Activated CD4-positive, CD25-positive, alpha-beta regulatory T cell treated with anti-CD3 and anti-CD28 coated beads, Interleukin-2, amount 50 U/mL, for 16 hours (primary cell): ENCODE results near the gene JAK1.

ENCODE experiments used
- DNase-seq: peaks from one replicate; pipeline ENCODE4 v3.0.0-alpha.2; 2020; ENCODE audit warnings: low read depth, low spot score

Gene JAK1

DNA sequence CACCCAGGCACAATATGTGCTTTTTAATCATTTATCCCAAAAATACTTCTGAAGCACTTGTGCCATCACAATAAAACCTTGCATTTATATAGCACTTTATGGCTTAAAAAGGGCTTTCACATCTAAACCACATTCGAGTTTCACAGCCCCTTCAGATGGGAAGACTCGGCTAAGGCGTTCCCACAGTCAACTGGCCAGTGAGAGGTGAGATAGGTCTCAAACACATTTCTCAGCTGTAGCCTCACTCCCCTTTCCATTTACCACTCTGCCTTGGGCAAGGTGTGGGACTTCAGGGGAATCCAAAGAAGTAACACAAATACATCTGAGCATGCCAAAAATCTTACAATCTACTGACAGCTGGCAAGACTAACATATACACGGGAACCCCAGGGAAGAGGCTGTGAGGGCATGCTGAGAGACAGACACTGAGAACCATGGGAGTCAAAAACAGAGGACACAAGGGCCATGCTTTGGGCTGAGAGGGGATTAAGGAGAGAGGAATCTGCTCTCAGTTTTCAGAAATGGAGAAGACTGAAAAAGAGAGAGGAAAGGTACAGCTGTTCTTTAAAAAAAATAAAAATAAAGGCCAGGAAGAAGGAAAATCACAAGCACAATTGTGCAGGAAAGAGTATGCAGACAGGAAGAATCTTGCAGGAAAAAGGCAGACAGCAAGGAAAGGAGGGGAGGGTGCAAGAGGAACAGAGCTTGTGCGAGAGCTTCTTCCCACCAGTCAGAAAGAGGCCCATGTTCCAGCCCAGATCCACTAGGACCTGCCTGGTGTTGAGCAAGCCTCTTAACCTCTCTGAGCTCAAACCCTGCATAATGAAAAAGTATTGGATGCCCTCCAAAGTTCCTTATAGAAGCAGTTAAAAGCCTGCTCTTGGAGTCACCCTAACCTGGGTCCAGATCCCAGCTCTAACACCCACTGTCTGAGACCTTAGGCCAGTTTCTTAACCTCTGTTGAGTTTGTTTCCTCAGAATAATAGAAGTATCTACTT, 73.5 kb downstream of the JAK1 start:
- no peak for DNase-seq

DNA sequence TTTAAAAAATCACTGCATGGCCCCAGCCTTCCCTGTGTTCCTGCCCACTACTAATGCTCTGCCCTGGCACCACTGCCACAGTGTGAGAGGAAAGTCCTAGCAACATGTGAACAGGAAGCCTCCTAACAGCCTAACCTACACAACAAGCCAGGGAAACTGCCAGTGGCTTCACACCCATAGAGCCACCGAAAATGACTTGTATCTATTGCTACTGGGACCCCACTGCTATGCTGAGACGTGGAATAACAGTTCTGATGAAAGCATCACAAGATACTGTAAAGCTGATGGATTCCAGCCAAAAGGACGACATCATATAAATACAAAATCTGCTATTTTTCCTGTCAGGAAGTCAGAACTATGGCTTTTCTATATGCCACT, 74.9 kb downstream of the JAK1 start:
- DNase-seq = no peak

DNA sequence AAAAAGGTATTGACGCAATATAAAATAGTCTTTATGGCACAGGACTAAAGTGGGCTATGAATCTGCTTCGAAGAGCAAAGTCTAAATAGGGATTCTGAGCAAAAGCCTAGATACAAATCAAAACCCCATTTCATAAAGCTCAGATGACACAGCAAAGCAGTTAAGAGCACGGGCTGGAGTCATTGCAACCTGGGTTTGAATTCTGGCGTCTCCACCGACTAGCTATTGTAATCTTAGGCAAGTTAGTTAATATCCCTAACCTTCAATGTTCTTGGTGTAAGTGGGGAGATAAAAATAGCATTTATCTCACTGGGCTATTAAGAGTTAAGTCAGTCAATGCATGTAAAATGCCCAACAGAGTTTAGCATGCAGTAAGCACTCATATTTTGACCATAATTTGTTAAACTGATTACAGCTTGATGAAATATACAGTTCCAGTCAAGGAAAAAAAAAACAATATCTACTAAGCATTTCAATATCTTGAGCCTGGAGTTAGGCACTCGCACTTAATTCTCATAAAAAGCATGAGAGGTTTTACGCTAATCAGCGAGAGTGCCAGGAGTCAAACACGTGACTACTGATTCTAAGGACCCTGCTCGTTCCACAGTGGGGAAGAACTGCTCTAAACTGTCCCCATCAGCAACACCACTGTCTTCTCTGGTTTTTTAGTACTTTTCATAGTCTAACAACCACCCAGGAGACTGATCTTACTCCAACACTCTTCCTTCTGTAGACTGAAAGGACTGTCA, 75.5 kb downstream of the JAK1 start:
- DNase-seq = no peak

DNA sequence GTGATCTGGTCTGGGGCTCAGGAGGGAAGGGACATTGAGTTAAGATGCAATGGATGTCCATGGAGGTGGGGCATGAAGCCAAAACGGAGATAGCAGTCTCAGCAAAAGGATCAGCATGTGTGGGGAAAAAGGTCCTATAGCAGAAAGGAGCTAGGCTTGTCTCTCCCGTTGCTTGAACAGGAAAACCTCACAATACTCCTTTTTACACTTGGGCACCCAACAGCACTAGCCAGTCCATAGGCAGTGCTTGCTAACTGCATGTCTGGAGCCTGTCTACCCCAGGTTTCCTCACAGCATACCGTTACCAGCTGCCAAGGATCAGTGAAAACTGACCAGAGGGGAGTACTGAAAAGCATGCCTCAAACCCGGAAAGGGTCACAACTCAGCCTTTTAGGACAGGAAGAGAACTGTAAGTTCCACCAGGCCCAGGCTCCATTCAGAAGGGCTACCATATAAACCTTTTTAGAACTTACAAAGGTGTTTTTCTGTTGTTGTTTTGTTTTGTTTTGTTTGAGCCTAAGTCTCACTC, 78.6 kb downstream of the JAK1 start:
- no peak for DNase-seq

DNA sequence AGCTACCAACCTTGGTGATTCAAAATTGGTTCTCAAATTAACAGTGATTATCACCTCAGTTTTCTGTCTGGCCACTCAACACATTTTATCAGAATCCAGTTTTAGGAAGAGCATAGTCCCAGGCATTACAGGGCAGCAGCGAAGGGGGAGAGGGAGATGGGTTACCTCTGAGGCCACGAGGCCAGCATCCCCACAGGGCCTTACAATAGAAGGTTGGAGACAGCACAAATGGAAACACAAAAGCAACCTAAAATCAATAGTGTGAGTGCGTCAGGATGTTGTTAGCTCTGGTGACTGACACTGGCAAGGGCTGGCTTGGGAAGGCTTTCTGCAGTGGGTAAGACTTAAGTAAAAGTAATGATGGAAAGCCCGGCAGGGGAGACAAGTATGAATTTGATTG, 79.5 kb downstream of the JAK1 start:
- DNase-seq = no peak

DNA sequence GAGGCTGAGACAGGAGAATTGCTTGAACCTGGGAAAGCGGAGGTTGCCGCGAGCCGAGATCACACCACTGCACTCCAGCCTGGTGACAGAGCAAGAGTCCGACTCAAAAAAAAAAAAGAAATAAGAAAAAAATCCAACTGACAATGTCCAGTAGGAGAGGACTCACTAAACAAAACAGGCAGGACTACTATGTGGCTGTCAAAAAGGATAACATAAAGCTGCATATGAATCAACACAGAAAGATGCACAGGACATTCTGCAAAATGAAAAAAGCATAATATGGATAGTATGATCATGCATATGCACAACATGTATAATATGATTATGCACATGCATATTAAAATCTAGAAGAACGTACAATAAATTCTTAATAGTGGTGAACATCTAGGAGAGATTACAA, 80.7 kb downstream of the JAK1 start:
- no peak for DNase-seq

DNA sequence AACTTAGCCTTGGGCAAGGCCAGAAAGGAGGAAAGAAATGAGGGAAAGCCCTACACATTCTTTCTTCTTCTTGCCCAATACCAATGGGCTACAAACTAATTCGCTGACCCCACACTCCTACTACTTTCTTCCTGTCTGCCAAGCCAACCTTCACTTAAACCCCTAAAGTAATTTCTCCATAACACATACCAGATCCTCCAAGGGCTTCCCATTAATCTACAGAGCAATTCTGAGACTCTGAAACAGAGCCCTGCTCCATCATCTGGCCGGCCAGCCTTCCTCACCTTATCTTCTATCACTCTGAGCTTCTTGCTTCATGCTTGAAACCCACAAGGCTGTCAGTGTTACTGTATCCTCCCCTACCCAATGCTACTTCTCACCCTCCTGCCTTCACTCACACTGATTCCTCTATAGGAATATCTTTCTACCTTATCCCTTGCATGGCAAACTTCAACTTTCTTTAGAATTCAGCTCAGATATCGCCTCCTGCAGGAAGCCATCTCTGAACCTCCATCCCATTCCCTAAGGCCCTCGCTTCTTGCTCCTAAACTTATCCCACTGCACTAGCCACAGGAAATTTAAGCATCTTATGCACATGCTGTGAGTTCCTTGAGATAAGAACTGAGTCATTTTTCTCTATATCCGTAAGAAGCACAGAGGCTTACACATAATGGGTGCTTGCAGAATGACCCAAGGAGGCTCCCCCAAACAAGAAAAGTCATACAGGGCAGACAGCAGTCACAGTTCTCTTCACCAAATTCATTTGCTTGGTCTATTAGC, 81.9 kb downstream of the JAK1 start:
- no peak for DNase-seq

DNA sequence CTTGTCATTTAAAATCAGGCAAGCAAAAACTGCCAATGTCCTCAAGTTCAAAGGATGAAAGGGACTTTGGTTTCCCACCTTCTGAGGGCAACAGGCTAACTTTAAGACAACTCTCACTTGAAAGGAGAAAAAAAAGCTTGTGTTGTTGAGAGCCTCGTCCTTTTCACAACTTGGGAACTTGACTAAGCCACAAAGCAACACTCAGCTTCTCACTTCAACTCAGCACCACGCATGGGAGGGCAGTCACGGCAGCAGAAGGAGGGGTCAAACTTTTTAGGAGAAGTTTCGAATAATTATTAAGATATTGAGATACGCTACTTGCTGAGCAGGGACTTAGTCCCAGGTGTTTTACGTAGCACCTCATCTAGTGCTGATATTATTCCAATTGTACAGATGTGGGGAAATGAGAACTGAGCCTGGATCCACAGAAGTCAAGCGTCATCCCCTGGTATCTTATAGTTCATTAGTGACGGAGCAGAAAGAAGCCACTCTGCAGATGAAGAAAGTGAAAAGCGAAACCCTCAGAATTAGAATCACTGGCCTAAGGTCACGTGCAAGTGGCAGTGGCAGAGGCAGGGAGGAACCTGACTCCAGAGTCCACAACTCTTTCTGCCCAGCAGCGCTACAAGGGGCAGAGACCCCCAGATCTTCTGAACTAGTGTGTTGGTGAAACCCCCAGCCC, 83.6 kb downstream of the JAK1 start:
- no peak for DNase-seq

DNA sequence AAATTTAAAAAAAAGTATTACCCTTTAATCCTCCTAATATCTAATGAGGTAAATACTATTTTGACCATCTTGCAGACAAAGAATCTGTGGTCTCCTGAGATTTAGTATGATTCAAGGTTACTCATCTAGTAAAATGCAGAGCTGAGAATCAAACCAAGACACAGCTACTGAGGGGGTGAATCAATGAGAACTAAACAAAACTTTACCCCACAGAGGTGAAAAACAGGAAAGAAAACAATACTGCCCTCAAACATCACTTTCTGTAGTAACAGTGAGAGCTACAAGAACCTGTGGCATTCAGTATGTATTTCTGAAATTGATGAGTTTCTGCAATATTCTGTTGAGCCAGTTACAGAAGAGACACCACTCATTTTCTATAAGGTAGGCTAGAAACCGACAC, 85.1 kb downstream of the JAK1 start:
- no peak for DNase-seq

DNA sequence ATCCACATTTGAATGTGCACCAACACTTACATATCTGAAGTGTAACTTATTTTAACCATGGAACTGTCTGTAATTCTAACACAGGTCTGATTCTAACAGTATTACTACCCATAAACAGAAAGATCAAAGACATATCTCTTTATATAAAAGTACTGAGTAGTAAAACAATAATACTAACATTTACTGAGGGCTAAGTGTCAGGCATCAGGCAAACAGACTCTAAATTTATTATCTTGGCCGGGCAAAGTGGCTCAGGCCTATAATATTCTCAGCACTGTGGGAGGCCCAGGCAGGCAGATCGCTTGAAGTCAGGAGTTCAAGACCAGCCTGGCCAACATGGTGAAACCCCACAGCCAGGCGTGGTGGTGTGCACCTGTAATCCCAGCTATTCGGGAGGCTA, 85.9 kb downstream of the JAK1 start:
- DNase-seq = no peak

DNA sequence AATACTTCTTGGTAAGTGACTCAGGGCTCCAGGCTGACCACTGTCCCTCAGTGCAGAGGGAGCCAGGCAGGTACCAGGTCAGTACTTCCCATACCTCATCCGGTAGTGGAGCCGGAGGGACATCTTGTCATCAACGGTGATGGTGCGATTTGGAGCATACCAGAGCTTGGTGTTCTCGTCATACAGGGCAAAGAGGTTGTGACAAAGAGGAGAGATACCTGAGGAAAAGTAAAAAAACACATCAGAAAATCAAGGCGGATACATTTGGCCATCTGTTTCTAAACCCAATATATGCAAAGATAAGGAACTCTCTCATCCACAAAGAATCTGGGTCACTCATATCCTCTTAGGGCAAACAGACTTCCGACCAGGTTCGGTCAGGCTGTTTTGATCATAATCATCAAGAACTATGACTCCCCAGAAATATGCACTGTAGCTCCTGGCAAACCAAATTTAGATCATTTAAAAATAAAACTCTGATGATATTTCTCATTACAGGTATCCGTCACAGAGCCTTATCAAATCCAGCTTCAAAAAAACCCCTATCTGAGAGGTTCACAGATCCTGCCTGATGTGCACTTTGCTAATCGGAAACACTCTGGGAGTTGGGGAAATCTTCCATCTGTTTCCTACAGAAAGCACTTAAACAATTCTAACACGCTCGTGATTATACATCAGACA, 87.3 kb downstream of the JAK1 start:
- DNase-seq = no peak

DNA sequence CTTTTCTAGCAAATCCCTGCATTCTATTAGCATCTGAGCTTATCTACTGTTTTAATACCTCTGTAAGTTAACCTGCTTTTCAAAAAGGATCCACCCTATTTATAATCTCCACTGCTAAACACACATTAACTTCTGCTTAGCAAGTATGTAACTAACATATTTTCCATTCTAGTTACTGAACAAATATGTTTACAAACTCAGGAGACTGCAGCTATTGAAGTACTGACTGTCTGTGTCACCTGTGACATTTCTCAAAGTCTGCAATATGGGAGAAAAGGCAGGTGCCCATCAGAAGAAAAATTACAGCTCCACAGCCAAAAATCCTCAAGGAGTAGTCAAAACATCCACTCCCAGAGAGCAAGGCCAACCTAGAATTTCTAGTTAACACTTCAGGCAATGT, 88.3 kb downstream of the JAK1 start:
- DNase-seq = no peak

DNA sequence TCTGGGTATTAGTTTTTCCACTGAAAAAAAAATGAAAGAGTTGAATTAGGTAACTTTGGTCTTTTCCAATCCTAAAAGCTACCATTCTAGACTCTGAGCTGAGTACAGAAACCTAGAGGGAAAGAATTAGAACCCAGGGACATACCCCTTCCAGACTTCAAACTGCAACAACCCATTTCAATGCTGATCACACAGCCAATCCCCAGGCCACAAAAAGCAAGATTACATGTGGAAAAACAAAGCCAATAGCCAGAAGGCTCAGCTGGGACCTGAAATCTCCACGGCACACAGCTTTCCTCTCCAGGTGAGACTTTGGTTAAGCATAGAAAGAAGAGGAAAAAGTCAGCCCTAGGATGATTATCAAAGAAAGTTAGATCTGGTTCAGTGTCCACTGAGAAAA, 88.8 kb downstream of the JAK1 start:
- no peak for DNase-seq

DNA sequence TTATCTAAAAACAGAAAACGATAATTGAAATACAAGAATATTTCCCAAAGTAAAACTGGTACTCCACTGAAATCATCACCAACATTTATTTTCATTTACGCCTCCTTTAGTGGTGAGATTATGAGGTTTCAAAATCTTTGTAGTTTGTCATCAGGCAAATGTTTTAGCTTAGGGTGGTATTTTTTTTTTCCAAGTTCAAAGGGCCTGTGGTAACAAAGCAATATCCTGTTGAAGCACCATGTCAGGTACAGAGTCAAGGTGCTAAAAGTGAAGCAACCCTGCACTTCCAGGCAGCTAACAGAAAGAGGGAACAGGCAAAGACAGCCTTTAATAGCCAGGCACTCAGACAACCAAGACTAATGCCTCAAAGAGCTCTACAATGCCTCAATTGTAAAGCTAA, 89.2 kb downstream of the JAK1 start:
- DNase-seq = no peak

DNA sequence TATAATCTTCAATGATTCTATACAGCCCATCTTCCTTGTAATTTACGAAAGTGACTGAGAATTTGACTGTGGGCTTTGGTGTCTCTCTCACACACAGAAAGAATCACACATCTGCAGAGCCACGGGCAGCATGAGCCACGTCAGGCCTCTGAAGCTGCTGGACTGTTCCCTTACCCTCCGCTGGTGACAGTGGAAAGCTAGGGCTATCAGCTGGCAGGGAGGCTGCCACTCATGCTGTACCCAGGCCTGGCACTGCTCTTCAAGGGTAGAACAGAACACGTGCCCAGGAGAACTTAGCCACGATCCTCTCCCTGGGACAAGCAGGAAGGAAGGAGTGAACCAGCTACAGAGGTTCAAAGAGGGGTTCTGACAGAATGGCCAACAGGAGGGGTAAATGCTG, 90.7 kb downstream of the JAK1 start:
- DNase-seq = no peak

DNA sequence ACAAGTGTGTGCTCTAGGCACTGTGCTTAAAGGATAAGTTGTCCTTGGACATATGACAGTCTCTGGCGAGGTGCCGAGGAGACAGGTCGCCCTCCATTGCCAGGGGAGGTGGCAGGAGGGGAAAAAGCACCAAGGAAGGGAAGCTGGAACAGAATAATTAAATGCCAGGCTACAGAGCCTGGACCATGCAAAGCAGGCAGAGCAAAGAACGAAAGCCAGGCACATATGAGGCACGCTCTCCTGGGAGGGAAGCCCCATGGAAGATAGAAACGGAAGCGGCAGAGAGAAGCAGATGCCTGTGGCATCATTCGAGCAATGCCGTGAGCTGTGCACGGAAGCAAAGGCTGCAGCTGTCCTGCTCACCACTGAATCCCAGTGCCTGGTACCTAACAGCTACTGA, 91.2 kb downstream of the JAK1 start:
- DNase-seq = no peak

DNA sequence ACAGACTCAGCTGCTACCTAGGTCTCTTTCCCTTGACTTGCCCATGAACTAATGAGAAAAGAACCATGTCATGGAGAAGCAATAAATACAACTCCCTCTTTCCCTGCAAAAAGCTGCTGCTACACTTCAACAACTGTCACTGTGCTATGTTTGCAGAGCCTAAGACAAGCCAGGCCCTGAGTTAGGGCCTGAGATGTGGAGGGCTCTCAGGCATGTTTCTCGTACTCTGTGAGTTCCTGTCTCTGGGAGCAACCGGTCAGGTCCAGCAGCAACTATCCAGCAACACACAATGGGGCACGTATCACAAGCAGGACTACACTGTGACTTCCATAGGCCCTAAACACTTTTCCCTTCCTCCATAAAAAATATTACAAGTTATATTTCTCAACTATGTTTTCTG, 91.7 kb downstream of the JAK1 start:
- DNase-seq = no peak

DNA sequence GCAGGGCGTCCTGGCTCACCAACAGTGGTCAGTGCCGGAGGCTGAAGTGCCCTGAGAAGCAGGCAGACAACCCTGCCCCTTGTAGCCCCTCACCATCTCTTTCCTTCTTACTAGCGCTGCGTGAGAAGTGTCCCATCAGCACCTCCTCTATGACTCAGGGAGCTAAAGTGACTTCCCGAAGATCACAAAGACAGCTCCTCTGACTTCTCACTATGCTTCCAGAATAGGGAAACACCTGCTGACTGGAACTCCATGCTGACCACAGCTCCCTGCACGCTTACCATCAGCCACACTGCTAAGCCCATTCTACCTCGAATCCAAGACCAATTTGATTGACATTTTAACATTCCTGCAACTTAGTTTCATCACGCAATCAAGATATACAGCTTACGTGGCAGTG, 92.8 kb downstream of the JAK1 start:
- no peak for DNase-seq

DNA sequence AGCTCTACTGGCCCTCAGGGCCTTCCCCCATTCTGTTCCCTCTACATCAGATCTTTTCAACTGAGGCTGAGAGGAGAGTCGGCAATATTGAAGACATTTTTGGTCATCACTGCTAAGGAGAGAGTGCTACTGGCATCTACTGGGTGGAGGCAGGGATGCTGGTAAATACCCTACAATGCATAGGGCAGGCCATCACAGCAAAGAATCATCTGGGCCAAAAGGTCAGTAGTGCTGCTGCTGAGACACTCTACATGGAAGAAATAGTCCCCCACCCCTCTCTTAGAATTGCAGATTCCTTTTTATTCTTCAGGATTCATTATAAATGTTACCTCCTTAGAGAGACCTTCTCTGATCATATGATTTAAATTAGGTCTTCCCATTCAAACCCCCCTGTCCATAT, 94.3 kb downstream of the JAK1 start:
- DNase-seq = no peak

DNA sequence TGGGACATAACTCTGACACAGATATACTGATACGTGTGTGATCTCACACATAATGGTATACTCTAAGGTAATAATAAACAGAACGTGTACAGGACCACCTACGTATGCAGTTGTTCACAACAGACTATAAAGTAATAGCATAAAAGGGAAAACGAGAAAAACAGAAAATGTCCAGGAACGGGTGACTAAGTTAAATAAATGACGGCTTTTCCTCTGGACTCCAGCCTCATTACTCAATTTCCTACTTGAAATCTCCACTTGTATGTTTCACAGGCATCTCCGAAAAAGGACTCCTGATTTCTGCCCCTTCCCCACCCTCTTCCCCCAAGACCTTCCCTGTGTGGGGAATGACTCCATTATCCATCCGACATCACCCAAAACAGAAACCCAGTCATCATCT, 95.1 kb downstream of the JAK1 start:
- no peak for DNase-seq

DNA sequence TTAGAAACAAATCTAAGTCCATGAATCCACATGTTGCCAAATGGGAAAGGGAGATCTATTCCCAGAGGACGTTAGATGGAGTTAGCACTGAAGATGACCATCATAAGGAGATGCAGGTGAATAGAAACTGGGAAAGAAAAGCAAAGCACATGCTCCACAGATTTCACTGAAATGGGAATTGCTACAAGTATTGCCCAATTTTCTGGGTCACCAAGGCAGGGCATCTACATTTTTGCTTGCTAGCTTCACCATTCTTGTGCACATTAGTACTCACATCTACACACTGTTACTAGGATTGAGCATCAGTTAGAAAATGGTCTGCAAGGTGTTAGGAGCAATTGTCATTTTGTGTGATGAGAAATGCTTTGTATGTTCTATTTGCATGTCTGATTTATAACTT, 99.1 kb downstream of the JAK1 start:
- DNase-seq = no peak
